ENCODE measurements around the gene CLN3. TPM values are rescaled to one million over a fixed set of nuclear protein-coding genes. Genes with fewer than 3 reads are reported as not detected.

The CLN3 gene
- total and polyA plus RNA-seq, 2 of the 13 experiments (the other 11 are each of a cell fraction or from before 2014, with no cell fraction given): 23.4 to 46.8 TPM

GRCh38 chr16:28526201-28527099, 34.6 kb upstream of the CLN3 start (continued):
- TF ChIP-seq ZFP90 (CRISPR knock-in tag; IDR thresholded peaks at IDR 0.05; ENCODE audit: borderline replicate concordance) (no peak; the same call in 1 of the 2 replicates), THAP11 (CRISPR knock-in tag; IDR thresholded peaks at IDR 0.05) (peak; percentile 85), SNAPC2 (CRISPR knock-in tag; IDR thresholded peaks at IDR 0.05) (peak; percentile 93; the same call in 1 of the 2 replicates), ZGPAT (CRISPR knock-in tag; IDR thresholded peaks at IDR 0.05) (peak; percentile 97), ZNF883 (CRISPR knock-in tag; IDR thresholded peaks at IDR 0.05; ENCODE audit: not compliant biosample characterization) (peak; percentile 47), ZNF512B (CRISPR knock-in tag; IDR thresholded peaks at IDR 0.05; ENCODE audit: borderline replicate concordance) (0 out of 2 replicates have a peak, but pooled peaks have one; percentile 80), MIXL1 (CRISPR knock-in tag; IDR thresholded peaks at IDR 0.05) (peak; percentile 97), ZNF644 (CRISPR knock-in tag; IDR thresholded peaks at IDR 0.05; ENCODE audit: low read depth) (peak; percentile 82), ZNF598 (CRISPR knock-in tag; IDR thresholded peaks at IDR 0.05; ENCODE audit: borderline replicate concordance) (0 out of 2 replicates have a peak, but pooled peaks have one; percentile 35), SP1 (IDR thresholded peaks at IDR 0.05) (no peak), SP1 (CRISPR knock-in tag; IDR thresholded peaks at IDR 0.05) (peak; percentile 52; the same call in 1 of the 2 replicates), SMYD3 (CRISPR knock-in tag; IDR thresholded peaks at IDR 0.05) (peak; percentile 73; the same call in 1 of the 2 replicates), ZFP1 (CRISPR knock-in tag; IDR thresholded peaks at IDR 0.05) (no peak; the same call in 1 of the 2 replicates), MIER2 (CRISPR knock-in tag; IDR thresholded peaks at IDR 0.05) (peak; percentile 18; the same call in 1 of the 2 replicates), GFI1 (CRISPR knock-in tag; IDR thresholded peaks at IDR 0.05; ENCODE audit: borderline replicate concordance) (peak; percentile 73), SOX5 (CRISPR knock-in tag; IDR thresholded peaks at IDR 0.05; ENCODE audit: borderline replicate concordance) (peak; percentile 96), PLRG1 (conservative IDR thresholded peaks at IDR 0.05) (no peak), ATF4 (CRISPR knock-in tag; IDR thresholded peaks at IDR 0.05) (peak in 1 of 2 experiments; percentile 79; a peak in 1 of 4 replicates), FOXJ3 (CRISPR knock-in tag; IDR thresholded peaks at IDR 0.05; ENCODE audit: borderline replicate concordance) (peak; percentile 94; the same call in 1 of the 2 replicates), ZNF496 (CRISPR knock-in tag; IDR thresholded peaks at IDR 0.05; ENCODE audit: insufficient replicate concordance) (no peak), SMAD3 (CRISPR knock-in tag; IDR thresholded peaks at IDR 0.05) (peak; percentile 85; the same call in 1 of the 2 replicates), ZMYM2 (CRISPR knock-in tag; IDR thresholded peaks at IDR 0.05) (peak; percentile 95)
- TF ChIP-seq, protein P1, sequence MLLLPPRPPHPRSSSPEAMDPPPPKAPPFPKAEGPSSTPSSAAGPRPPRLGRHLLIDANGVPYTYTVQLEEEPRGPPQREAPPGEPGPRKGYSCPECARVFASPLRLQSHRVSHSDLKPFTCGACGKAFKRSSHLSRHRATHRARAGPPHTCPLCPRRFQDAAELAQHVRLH (CRISPR knock-in tag; IDR thresholded peaks at IDR 0.05; ENCODE audit: borderline replicate concordance, low read depth): peak; percentile 51; the same call in 1 of the 2 replicates
- TF ChIP-seq, protein P2, sequence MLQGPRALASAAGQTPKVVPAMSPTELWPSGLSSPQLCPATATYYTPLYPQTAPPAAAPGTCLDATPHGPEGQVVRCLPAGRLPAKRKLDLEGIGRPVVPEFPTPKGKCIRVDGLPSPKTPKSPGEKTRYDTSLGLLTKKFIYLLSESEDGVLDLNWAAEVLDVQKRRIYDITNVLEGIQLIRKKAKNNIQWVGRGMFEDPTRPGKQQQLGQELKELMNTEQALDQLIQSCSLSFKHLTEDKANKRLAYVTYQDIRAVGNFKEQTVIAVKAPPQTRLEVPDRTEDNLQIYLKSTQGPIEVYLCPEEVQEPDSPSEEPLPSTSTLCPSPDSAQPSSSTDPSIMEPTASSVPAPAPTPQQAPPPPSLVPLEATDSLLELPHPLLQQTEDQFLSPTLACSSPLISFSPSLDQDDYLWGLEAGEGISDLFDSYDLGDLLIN (CRISPR knock-in tag; IDR thresholded peaks at IDR 0.05; ENCODE audit: borderline replicate concordance): no peak; the same call in 1 of the 2 replicates

Data from HepG2 (cell line).